Measurements from ENCODE around the gene SCRN1.

The SCRN1 gene

GRCh38 chr7:29976673-29977415 lies 12.8 kb downstream of the SCRN1 start:
- no peak overlapping the region for H3K27ac ChIP-seq
- TF ChIP-seq CTCF (conservative IDR thresholded peaks at IDR 0.05), result no peak

GRCh38 chr7:29976266-29976665 lies 13.3 kb downstream of the SCRN1 start:
- no peak overlapping the region for H3K27ac ChIP-seq
- TF ChIP-seq CTCF (conservative IDR thresholded peaks at IDR 0.05), result no peak

GRCh38 chr7:29975561-29975960 lies 14.0 kb downstream of the SCRN1 start:
- no peak for TF ChIP-seq CTCF (conservative IDR thresholded peaks at IDR 0.05)
- H3K27ac ChIP-seq, result no peak overlapping the region

- no peak overlapping the region for H3K27ac ChIP-seq
- no peak for TF ChIP-seq CTCF (conservative IDR thresholded peaks at IDR 0.05)
Observed at GRCh38 chr7:29974286-29974685, 15.3 kb downstream of the SCRN1 start.

DNA sequence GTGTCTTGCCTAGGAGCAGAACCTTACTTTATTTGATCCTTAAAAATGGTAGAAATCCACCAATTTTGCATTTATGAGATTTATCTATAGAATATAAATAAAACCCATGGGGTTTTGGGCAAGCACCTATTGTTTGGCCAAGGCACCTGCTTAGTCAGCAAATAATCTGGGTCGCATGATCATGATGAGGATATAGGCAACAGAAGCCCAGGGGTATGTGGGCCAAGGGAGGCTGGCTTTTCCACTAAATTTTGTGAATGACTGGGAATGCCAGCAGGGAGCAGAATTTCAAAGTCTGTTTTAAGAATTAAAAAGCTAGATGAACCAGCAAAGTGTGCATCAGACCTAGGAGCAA lies 17.3 kb downstream of the SCRN1 start:
- no peak for TF ChIP-seq CTCF (conservative IDR thresholded peaks at IDR 0.05)
- H3K27ac ChIP-seq, result no peak overlapping the region

- no peak for TF ChIP-seq CTCF (conservative IDR thresholded peaks at IDR 0.05)
- no peak overlapping the region for H3K27ac ChIP-seq
Observed at GRCh38 chr7:29971566-29972314, 17.9 kb downstream of the SCRN1 start.

GRCh38 chr7:29970158-29970557 lies 19.4 kb downstream of the SCRN1 start:
- no peak for TF ChIP-seq CTCF (conservative IDR thresholded peaks at IDR 0.05)
- H3K27ac ChIP-seq, result no peak overlapping the region

Measured in VCaP (cell line).